ENCODE results near the gene APBA3. TPM values are rescaled to one million over a fixed set of nuclear protein-coding genes. Genes with fewer than 3 reads are reported as not detected.

The APBA3 gene
- total RNA-seq (2014; rRNA removed), result 19.3 and 28.5 TPM in 2 replicates
- polyA plus RNA-seq (2012), result 10.2 TPM

- peak; percentile 84 for DNase-seq (ENCODE audit: low read depth)
Measured at GRCh38 chr19:3761382-3762129, at the start of gene APBA3. APBA3 (minus strand) TSS chr19:3761692; CDS start chr19:3760264, 1,428 bp downstream.

- DNase-seq (ENCODE audit: low read depth), result no peak
Measured at GRCh38 chr19:3810708-3811355, 49.3 kb upstream of the APBA3 start.

- no peak for DNase-seq (ENCODE audit: low read depth)
Measured at GRCh38 chr19:3809881-3810707, 48.6 kb upstream of the APBA3 start.

- DNase-seq (ENCODE audit: low read depth), result no peak
Measured at GRCh38 chr19:3808420-3809143, 47.1 kb upstream of the APBA3 start.

- DNase-seq (ENCODE audit: low read depth), result no peak
Measured at GRCh38 chr19:3807574-3808354, 46.3 kb upstream of the APBA3 start.

- no peak for DNase-seq (ENCODE audit: low read depth)
Measured at GRCh38 chr19:3807131-3807480, 45.6 kb upstream of the APBA3 start.

GRCh38 chr19:3805859-3806258, 44.4 kb upstream of the APBA3 start:
- no peak for DNase-seq (ENCODE audit: low read depth)

GRCh38 chr19:3804429-3804828, 42.9 kb upstream of the APBA3 start:
- DNase-seq (ENCODE audit: low read depth), result no peak

- no peak for DNase-seq (ENCODE audit: low read depth)
Measured at GRCh38 chr19:3803986-3804385, 42.5 kb upstream of the APBA3 start.

- no peak for DNase-seq (ENCODE audit: low read depth)
Measured at GRCh38 chr19:3803114-3803888, 41.8 kb upstream of the APBA3 start.

- DNase-seq (ENCODE audit: low read depth), result no peak
Measured at GRCh38 chr19:3801412-3802096, 40.1 kb upstream of the APBA3 start.

GRCh38 chr19:3800996-3801395, 39.5 kb upstream of the APBA3 start:
- DNase-seq (ENCODE audit: low read depth), result no peak

- no peak for DNase-seq (ENCODE audit: low read depth)
Measured at GRCh38 chr19:3798137-3798536, 36.6 kb upstream of the APBA3 start.

- DNase-seq (ENCODE audit: low read depth), result no peak
Measured at GRCh38 chr19:3796358-3796757, 34.9 kb upstream of the APBA3 start.

- DNase-seq (ENCODE audit: low read depth), result no peak
Measured at GRCh38 chr19:3793799-3794198, 32.3 kb upstream of the APBA3 start.

- no peak for DNase-seq (ENCODE audit: low read depth)
Measured at GRCh38 chr19:3792114-3792513, 30.6 kb upstream of the APBA3 start.

- no peak for DNase-seq (ENCODE audit: low read depth)
Measured at GRCh38 chr19:3790941-3791340, 29.4 kb upstream of the APBA3 start.

- DNase-seq (ENCODE audit: low read depth), result no peak
Measured at GRCh38 chr19:3790209-3790734, 28.8 kb upstream of the APBA3 start.
